IPS-20b (cell line): ENCODE data around the gene MEI1.

Experiments used
- H3K27ac ChIP-seq: one replicate; pipeline ENCODE4 v1.5.1; 2013; ENCODE audit warnings: low read length
- H3K27me3 ChIP-seq: 2 replicates; pipeline ENCODE4 v1.6.1; 2013; ENCODE audit warnings: mild to moderate bottlenecking, low read length, inconsistent platforms; ENCODE audit not compliant: insufficient read depth
- H3K36me3 ChIP-seq: 2 replicates; pipeline ENCODE4 v1.6.1; 2013; ENCODE audit warnings: low read depth, mild to moderate bottlenecking, inconsistent platforms, low read length, moderate library complexity; ENCODE audit not compliant: insufficient read depth
- H3K4me1 ChIP-seq: 2 replicates; pipeline ENCODE4 v1.6.1; 2013; ENCODE audit warnings: mild to moderate bottlenecking, control low read depth, inconsistent platforms, low read length, moderate library complexity; ENCODE audit not compliant: insufficient read depth
- H3K4me3 ChIP-seq: 2 replicates; pipeline ENCODE4 v1.5.1; 2013; ENCODE audit warnings: mild to moderate bottlenecking, low read length, inconsistent platforms
- H3K9ac ChIP-seq: 2 replicates; pipeline ENCODE4 v1.6.1; 2013; ENCODE audit warnings: low read depth, mild to moderate bottlenecking, inconsistent platforms, low read length, moderate library complexity
- H3K9me3 ChIP-seq: 2 replicates; pipeline ENCODE4 v1.6.1; 2013; ENCODE audit warnings: mild to moderate bottlenecking, low read depth, low read length, inconsistent platforms; ENCODE audit not compliant: insufficient read depth

Gene MEI1

DNA sequence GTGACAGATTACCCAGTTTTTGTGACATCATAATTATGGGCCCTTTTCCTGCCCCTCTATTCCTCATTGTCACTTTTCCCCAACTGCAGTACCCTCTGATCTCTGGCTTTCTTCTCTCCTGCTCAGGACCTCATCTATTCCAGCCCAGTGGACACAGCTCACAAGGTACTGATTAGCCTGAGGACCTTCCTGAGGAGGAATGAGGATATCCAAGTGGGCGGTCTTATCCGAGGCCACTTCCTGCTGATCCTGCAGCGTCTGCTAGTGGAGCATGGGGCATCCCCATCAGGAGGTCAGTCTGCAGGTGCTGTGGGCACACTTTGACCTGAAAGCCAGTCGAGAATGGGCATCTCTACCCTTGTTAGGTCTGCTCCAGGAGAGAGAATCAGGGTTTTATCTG lies 76.7 kb downstream of the MEI1 start:
- Histone ChIP-seq H3K9me3 (no peaks in the 10 kb centered on the region), H3K9ac (no peak overlapping the region), H3K36me3 (no peaks in the 10 kb centered on the region), H3K4me3 (no peak overlapping the region), H3K27me3 (no peaks in the 10 kb centered on the region), H3K27ac (no peak overlapping the region), H3K4me1 (no peaks in the 10 kb centered on the region)

DNA sequence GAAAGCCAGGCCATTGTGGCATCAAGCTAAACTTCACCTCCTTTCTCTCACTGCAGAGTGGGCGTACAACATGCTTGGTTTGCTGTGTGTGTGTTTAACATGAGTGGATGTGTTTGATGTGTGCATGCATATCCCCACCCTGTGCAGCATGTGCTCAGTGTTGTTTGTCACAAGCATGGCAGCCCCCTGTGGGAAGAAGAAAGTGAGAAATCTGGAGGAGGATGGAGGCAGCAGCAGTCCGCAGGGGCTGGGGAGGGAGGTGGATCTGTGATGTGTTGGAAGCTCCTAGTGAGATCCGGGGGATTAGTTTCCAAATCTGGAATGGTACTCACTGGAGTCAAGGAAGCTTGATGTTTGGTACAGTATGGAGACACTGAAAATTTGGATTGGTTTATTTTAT lies 77.1 kb downstream of the MEI1 start:
- Histone ChIP-seq H3K9ac (no peak overlapping the region), H3K36me3 (no peaks in the 10 kb centered on the region), H3K4me3 (no peak overlapping the region), H3K27me3 (no peaks in the 10 kb centered on the region), H3K9me3 (no peaks in the 10 kb centered on the region), H3K4me1 (no peaks in the 10 kb centered on the region), H3K27ac (no peak overlapping the region)

DNA sequence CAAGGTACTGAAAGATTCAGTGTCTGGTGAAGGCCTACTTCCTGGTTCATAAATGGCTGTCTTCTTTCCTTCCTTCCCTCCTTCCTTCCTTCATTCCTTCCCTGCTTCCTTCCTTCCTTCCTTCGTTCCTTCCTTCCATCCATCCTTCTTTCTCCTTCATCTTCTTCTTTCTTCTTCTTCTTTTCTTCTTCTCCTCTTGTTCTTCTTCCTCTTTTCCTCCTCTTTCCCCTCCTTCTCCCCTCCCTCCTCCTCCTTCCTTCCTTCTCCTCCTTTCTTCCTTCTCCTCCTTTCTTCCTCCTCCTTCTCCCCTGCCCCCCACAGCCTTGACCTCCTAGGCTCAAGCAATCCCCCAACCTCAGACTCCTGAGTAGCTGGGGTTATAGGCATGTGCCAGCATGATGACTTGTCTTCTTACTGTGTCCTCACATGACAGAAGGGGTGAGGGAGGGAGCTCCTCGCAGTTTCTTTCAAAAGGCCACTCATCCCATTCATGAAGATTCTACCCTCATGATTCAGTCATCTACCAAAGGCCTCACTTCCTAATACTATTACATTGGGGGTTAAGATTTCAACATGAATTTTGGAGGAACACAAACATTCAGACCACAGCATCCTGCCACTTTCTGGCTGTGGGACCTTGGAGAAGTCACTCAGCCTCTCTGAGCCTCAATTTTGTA lies 78.6 kb downstream of the MEI1 start:
- Histone ChIP-seq H3K4me3 (no peak overlapping the region), H3K36me3 (no peaks in the 10 kb centered on the region), H3K9ac (no peak overlapping the region), H3K27ac (no peak overlapping the region), H3K9me3 (no peaks in the 10 kb centered on the region), H3K27me3 (no peaks in the 10 kb centered on the region), H3K4me1 (no peaks in the 10 kb centered on the region)

DNA sequence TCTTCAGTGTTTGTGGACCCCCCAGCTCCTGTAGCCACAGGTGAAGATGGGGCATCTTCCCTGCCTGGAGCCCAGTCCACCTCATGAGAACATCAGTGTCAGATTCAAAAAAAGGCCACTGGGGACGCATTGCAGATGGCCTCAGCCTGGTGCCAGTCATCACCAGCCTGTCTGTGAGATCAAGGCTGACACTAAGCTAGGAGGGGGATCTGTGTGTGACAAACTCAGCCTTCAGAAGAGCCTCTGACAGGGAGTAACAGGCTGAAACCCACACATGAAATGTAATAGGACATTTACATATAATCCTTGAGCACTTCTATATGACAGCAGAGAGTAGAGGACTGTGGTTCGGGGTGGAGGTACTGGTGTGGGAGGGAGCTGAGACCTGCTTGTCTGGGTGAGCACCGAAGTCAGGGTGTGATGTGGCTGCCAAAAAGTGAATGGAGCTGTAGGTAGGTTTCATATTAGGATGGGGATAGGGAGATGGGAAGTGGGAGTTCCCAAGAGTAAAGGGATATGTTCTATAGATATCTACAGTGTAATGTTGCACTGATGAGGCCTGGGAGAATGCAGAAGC lies 80.7 kb downstream of the MEI1 start:
- H3K27me3 ChIP-seq: no peaks in the 10 kb centered on the region
- H3K9me3 ChIP-seq: no peaks in the 10 kb centered on the region
- H3K36me3 ChIP-seq: no peaks in the 10 kb centered on the region
- no peak overlapping the region for H3K9ac ChIP-seq
- H3K27ac ChIP-seq: no peak overlapping the region
- no peaks in the 10 kb centered on the region for H3K4me1 ChIP-seq
- H3K4me3 ChIP-seq: no peak overlapping the region

DNA sequence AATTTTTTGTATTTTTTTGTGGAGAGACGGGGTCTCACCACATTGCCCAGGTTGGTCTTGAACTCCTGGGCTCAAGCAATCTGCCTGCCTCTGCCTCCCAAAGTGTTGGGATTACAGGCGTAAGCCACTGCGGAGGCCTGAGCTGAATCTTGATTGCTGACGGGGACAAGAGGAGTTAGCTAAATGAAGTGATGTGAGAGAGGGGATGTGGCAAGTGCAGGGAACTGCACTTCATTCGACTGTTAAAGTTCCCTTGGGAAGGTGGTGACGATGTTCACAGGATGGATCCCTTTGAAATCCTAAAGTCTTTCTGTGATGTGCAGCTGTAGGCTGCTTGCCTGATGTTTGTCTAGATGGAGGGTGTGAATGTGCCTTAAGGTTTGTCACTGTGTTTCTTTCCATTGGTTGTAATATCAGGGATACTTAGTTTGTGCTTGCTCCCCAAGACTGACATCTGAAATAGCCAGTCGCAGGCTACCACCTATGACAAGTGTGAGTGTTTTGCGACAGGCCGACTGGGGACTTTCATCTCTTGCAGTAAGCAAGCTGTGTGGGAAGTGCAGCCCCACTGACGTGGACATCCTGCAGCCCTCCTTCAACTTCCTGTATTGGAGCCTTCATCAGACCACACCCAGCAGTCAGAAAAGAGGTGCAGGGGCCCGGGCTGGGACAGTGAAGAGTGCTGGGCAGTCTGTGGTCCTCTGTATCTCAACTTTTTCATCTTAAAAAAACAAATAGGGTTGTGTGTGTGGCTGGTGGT lies 81.6 kb downstream of the MEI1 start:
- Histone ChIP-seq H3K27me3 (no peaks in the 10 kb centered on the region), H3K4me3 (no peak overlapping the region), H3K9ac (no peak overlapping the region), H3K27ac (no peak overlapping the region), H3K9me3 (no peaks in the 10 kb centered on the region), H3K4me1 (no peaks in the 10 kb centered on the region), H3K36me3 (no peaks in the 10 kb centered on the region)

DNA sequence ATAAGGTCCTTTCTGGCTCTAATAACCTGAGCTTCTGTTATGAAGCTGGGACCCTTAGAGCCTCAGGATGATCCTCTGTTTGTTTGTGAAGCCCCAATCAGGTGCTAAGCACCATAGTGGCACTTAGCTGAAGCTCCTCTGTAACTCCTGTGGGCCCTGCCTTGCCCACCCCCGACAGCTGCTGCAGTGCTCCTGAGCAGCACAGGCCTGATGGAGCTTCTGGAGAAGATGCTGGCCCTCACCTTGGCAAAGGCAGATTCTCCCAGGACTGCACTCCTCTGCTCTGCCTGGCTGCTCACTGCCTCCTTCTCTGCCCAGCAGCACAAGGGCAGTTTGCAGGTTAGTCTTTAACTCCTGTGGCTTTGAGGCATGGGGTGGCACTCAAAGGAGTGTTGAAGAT lies 82.2 kb downstream of the MEI1 start:
- Histone ChIP-seq H3K4me1 (no peaks in the 10 kb centered on the region), H3K4me3 (no peak overlapping the region), H3K27me3 (no peaks in the 10 kb centered on the region), H3K9ac (no peak overlapping the region), H3K27ac (no peak overlapping the region), H3K36me3 (no peaks in the 10 kb centered on the region), H3K9me3 (no peaks in the 10 kb centered on the region)

DNA sequence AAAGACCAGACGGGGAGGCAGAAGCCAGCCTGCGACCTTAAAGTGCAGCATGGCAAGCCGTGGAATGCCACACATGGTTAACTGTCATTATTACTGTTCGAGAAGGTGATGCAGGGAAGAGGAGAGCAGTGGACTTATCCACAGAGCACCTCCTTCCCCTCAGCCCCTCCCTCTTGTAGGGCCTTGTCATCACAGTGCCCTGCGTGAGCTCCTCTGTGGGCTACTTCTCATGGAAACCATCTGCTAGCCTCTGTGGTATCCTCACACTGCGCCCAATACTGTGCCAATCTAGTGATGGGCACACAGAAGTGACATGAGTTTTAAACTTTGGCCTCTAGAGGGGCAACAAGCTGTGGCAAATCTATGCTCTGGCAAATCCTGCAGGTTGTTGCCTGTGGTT lies 83.0 kb downstream of the MEI1 start:
- Histone ChIP-seq H3K4me1 (no peaks in the 10 kb centered on the region), H3K9me3 (no peaks in the 10 kb centered on the region), H3K27me3 (no peaks in the 10 kb centered on the region), H3K27ac (no peak overlapping the region), H3K4me3 (no peak overlapping the region), H3K36me3 (no peaks in the 10 kb centered on the region), H3K9ac (no peak overlapping the region)

DNA sequence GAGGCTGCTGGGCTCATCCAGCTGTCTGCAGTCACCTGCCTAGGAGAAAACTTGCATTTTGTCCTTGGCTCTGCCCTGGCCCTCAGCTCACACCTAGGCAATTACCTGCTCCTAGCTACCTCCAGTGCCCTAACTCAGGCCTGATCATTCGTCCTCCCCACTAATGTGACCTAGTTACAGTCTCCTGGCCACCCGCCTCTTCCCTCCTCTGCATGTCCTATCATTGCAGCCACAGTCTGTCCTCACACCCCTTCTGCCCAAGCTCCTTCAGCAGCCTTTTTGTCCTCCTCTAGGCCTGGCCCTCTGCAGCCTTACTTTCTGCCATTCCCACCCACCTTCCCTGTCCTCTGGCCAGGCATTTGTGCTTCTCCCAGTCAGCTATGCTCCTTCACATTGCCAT lies 83.4 kb downstream of the MEI1 start:
- Histone ChIP-seq H3K4me3 (no peak overlapping the region), H3K27ac (no peak overlapping the region), H3K4me1 (no peaks in the 10 kb centered on the region), H3K9me3 (no peaks in the 10 kb centered on the region), H3K36me3 (no peaks in the 10 kb centered on the region), H3K9ac (no peak overlapping the region), H3K27me3 (no peaks in the 10 kb centered on the region)

DNA sequence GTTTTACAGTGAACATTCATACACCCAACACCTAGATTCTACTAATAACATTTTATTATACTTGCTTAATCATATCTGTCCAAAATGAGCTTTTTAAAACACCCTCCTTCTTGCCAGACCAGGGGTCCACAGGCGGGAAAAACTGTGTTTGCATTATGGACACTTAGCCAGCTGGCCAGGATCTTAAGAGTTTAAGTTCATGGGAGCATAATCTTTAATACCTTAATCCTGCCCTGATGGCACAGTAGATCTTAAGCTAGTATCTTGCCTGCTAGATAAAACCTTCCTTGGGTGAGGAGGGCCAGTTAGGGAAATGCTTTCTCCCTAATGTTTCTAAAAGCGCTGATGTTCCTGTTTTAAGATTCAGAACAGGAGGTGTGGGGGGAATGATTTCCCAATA lies 88.0 kb downstream of the MEI1 start:
- Histone ChIP-seq H3K4me1 (no peaks in the 10 kb centered on the region), H3K9me3 (no peaks in the 10 kb centered on the region), H3K4me3 (no peak overlapping the region), H3K9ac (no peak overlapping the region), H3K27me3 (no peaks in the 10 kb centered on the region), H3K36me3 (no peaks in the 10 kb centered on the region), H3K27ac (no peak overlapping the region)

DNA sequence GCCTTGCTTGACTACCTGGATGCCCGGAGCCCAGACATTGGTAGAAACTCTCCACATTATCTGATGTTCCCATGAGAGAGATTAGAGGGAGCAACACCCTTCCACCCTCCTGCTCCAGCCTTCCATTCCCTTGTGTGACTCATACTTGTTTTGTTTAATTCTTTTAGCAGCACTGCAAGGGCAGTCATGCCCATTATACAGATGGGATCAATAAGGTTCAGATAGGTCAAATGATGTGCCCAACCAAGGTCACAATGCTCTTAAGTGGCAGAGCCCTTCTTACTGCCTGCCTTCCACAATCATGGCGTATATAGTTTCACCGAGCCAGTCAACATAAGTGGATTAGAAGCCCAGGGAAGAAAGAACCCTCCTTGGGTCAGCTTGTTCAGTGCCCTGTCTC lies 94.6 kb downstream of the MEI1 start:
- Histone ChIP-seq H3K27ac (no peak overlapping the region), H3K36me3 (no peaks in the 10 kb centered on the region), H3K27me3 (no peaks in the 10 kb centered on the region), H3K9ac (no peak overlapping the region), H3K4me3 (no peak overlapping the region), H3K9me3 (no peaks in the 10 kb centered on the region), H3K4me1 (no peaks in the 10 kb centered on the region)

DNA sequence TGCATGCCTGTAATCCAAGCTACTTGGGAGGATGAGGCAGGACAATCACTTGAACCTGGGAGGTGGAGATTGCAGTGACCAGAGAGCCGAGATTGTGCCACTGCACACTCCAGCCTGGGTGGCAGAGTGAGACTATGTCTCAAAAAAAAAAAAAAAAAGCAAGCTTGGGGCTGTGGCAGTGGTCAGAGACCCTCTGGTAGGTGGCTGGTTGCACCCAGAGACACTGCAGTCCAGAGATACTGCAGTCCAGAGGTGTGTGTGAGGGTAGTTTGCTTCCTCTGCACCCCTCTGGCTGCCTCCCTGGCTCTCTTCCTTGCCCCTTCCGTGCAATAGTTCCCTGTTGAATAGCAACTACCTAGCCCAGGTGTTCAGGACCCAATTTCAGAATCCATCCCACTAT lies 99.4 kb downstream of the MEI1 start:
- H3K27me3 ChIP-seq: no peaks in the 10 kb centered on the region
- no peaks in the 10 kb centered on the region for H3K36me3 ChIP-seq
- no peak overlapping the region for H3K9ac ChIP-seq
- no peaks in the 10 kb centered on the region for H3K9me3 ChIP-seq
- H3K4me3 ChIP-seq: no peak overlapping the region
- H3K27ac ChIP-seq: no peak overlapping the region
- H3K4me1 ChIP-seq: peaks cover 7% of the 10 kb centered on the region
